Endothelial cell (in vitro differentiated cells): ENCODE data around the gene PRR22. TPM values are rescaled to one million over a fixed set of nuclear protein-coding genes. Genes with fewer than 3 reads are reported as not detected.

ENCODE experiments used
- DNase-seq: peaks from one replicate; pipeline ENCODE4 v3.0.0; 2021; ENCODE audit warnings: low spot score
- H3K27ac Mint-ChIP-seq: one replicate; pipeline ENCODE4 v1.8.0; 2021; ENCODE audit warnings: mixed read lengths, inconsistent platforms; ENCODE audit not compliant: unreplicated experiment
- H3K27me3 Mint-ChIP-seq: one replicate; pipeline ENCODE4 v1.8.0; 2021; ENCODE audit warnings: mild to moderate bottlenecking, moderate library complexity, mixed read lengths, inconsistent platforms; ENCODE audit not compliant: unreplicated experiment
- H3K36me3 Mint-ChIP-seq: one replicate; pipeline ENCODE4 v1.8.0; 2021; ENCODE audit warnings: mild to moderate bottlenecking, low read depth, mixed read lengths, inconsistent platforms; ENCODE audit not compliant: unreplicated experiment
- H3K4me1 Mint-ChIP-seq: one replicate; pipeline ENCODE4 v1.8.0; 2021; ENCODE audit warnings: mild to moderate bottlenecking, mixed read lengths, inconsistent platforms; ENCODE audit not compliant: unreplicated experiment
- H3K4me3 Mint-ChIP-seq: one replicate; pipeline ENCODE4 v1.8.0; 2021; ENCODE audit warnings: mild to moderate bottlenecking, mixed read lengths, inconsistent platforms; ENCODE audit not compliant: unreplicated experiment
- H3K9me3 Mint-ChIP-seq: one replicate; pipeline ENCODE4 v1.8.0; 2021; ENCODE audit warnings: mixed read lengths, inconsistent platforms; ENCODE audit not compliant: unreplicated experiment
- total RNA-seq: library from RNA; stranded (reverse); fragmentation: NEBNext Ultra II Directional; extraction: Animal tissue kit (Norgen Biotek cat#: 25700); gene quantifications from one replicate; pipeline ENCODE4 v1.2.1, GENCODE V29; 2021; ENCODE audit not compliant: unreplicated experiment
- TF ChIP-seq, protein P1 (sequence below): fragments of 200-600 bp; sonication (generic); IDR thresholded peaks from one replicate; pipeline ENCODE4 v1.5.0; 2021; ENCODE audit warnings: antibody characterized with exemption; ENCODE audit not compliant: unreplicated experiment

The PRR22 gene
- total RNA-seq, 1 donor from 2014 or later: 2.2 TPM

DNA sequence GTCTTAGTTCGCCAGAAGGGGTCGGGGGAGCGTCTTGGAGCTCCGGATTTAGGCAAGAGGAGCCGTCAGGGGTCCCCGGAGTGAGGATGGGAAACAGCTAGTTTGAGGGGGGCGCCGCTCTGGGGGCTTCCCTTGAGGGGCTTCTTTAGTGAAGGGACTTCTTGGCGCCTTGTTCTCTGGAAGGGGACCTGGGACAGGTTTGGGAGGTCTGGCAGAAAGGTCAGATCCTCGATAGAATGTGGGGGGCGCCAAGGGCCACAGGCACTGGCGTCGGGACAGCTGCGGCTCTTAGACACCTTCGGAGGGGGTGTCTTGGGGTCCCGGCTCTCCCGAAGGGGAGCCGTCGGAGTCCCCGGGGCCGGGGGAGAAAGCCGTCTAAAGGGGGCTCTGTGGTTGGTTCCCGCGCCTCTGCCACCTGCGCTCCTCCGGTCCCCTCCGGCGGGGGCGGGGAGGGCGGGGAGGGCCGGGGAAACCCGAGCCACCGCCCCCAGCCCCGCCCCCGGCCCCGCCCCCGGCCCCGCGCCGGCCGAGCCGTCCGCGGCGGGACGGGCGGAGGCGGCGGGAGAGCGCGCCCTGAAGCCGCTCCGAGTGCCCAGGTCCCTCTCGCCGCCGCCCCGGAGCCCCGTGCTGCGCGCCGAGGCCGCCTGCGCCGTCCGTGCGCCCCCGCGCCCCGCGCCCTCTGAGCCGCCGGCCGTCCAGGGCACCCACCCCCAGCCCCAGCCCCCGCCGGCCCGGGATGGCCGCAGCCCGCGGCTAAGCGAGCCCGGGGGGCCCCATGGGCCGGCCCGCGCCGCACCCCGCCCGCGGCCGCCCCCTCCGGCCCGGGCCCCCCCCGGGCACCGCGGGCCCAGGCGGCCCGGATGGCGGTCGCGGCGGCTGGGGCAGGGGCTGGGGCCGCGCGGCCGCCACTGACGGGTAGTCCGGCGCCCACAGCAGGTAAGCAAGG lies 20.2 kb upstream of the PRR22 start, which contains the start of gene NRTN:
Gene NRTN (plus strand): TSS at position 552 of the 946 bp plus-strand sequence. CDS start 19,099 bp downstream, outside the sequence.
- no peak within 1 kb of the TSS for H3K27ac Mint-ChIP-seq
- TF ChIP-seq, protein P1, sequence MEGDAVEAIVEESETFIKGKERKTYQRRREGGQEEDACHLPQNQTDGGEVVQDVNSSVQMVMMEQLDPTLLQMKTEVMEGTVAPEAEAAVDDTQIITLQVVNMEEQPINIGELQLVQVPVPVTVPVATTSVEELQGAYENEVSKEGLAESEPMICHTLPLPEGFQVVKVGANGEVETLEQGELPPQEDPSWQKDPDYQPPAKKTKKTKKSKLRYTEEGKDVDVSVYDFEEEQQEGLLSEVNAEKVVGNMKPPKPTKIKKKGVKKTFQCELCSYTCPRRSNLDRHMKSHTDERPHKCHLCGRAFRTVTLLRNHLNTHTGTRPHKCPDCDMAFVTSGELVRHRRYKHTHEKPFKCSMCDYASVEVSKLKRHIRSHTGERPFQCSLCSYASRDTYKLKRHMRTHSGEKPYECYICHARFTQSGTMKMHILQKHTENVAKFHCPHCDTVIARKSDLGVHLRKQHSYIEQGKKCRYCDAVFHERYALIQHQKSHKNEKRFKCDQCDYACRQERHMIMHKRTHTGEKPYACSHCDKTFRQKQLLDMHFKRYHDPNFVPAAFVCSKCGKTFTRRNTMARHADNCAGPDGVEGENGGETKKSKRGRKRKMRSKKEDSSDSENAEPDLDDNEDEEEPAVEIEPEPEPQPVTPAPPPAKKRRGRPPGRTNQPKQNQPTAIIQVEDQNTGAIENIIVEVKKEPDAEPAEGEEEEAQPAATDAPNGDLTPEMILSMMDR: no peak
- no peaks in the 10 kb centered on the region for H3K4me1 Mint-ChIP-seq
- DNase-seq: no peak
- peaks cover 7% of the 10 kb centered on the region for H3K36me3 Mint-ChIP-seq
- peaks cover 25% of the 10 kb centered on the region for H3K27me3 Mint-ChIP-seq
- H3K4me3 Mint-ChIP-seq: no peak within 1 kb of the TSS
- no peaks in the 10 kb centered on the region for H3K9me3 Mint-ChIP-seq

DNA sequence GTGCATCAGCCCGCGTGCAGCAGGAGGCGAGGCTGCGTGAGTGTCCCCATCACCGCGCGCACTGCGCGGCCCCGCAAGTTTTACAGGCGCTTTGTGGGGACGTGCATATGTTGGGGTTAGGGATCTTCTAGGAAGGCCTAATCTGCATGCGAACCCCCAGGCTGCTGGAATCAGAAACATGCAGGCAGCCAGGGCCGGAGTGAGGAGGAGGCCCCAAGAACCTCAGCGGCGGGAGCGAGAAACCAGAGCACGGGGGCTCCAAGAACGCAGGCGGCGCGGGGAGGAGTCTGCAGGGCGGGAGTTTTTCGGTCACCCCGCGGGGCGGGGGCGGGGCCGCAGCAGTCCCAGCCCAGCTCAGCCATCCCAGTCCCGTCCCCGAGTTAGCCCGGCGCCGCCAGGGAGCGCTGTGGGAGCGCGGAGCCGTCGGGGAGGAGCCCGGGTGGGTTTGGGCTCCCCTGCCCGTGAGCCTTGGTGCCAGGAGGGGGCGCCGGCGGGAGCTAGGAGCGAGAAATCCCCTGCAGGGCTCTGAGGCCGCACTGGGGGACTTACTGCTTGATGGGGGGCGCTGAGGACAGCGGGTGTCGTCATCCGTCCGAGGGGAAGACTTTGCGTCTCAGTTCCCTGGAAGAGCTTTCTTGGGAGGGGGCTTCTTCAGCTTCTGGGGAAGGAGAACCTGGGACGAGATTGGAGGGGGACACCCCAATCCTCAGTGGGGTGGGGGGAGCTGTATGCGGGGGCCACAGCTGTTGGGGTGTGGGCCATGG lies 19.4 kb upstream of the PRR22 start:
- TF ChIP-seq, protein P1: peak; percentile 86
- no peaks in the 10 kb centered on the region for H3K4me1 Mint-ChIP-seq
- no peaks in the 10 kb centered on the region for H3K9me3 Mint-ChIP-seq
- H3K27me3 Mint-ChIP-seq: peaks cover 24% of the 10 kb centered on the region
- peak overlapping the region; percentile 51 for H3K4me3 Mint-ChIP-seq
- H3K36me3 Mint-ChIP-seq: peaks cover 7% of the 10 kb centered on the region
- H3K27ac Mint-ChIP-seq: no peak overlapping the region
- peak; percentile 100 for DNase-seq

DNA sequence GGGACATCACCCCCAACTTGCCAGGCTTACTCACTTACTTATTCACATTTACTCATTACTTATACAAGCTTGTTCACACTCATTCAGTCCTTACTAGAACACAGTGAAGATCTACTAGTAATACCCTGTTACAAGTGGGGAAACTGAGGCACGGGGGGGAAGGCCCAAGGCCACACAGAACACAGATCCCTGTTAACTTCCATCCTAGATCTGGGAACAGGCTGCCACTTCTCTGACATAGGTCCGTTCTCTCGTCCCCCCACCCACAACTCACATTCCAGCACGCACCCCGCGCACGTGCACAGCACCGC lies 18.9 kb upstream of the PRR22 start:
- H3K36me3 Mint-ChIP-seq: peaks cover 7% of the 10 kb centered on the region
- DNase-seq: no peak
- no peak overlapping the region for H3K27ac Mint-ChIP-seq
- peaks cover 27% of the 10 kb centered on the region for H3K27me3 Mint-ChIP-seq
- H3K4me1 Mint-ChIP-seq: no peaks in the 10 kb centered on the region
- H3K4me3 Mint-ChIP-seq: peak overlapping the region; percentile 51
- TF ChIP-seq, protein P1: no peak
- H3K9me3 Mint-ChIP-seq: no peaks in the 10 kb centered on the region

DNA sequence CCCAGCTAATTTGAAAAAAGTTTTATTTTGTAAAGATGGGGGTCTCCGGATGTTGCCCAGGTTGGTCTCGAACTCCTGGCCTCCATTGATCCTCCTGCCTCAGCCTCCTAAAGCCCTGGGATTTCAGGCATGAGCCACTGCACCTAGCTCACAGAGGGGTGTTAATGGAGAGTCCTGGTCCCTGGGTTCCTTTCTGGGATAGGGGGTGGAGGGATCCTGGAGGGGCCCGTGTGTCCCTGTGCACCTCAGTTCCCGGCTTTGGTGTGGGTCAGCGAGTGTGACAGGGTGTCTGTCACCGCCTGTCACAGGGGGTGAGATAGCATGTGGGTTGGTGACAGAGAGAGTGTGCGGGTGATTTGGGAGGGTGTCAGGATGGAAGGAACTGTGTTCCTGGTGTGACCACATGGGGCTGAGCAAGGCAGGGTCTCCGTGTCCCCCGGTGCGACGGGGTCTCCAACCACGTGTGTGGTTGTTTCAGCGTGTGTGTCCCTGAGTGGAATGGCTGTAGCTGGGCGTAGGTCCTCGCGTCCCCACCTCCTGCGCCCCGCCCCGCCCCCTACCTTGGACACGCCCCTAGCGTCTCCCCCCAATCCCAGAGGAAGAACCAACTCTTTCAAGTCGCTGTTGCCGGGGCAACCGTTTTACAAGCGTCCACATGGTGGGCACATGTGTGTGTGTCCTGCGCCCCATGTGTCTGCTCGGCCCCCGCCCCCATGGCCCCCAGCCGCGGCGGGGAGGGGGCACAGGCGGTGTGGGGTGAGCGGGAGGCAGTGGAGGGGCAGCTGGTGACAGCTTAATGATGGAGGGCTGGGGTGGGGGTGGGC lies 17.5 kb upstream of the PRR22 start:
- Mint-ChIP-seq H3K9me3 (no peaks in the 10 kb centered on the region), H3K27ac (no peak overlapping the region), H3K36me3 (peaks cover 6% of the 10 kb centered on the region), H3K4me3 (no peak overlapping the region), H3K4me1 (no peaks in the 10 kb centered on the region), H3K27me3 (peaks cover 25% of the 10 kb centered on the region)
- DNase-seq: no peak
- TF ChIP-seq, protein P1: no peak
